Stimulated activated naive B cell treated with anti-CD40 and anti-IgM and Interleukin-4, amounts not matched to agents 10 μg/mL and 1 μg/mL and 100 μg/mL, for 72 hours (primary cell): ENCODE measurements around the gene AHCTF1.

Source experiments
- ATAC-seq, 2 donors: fragments of 150-1000 bp; cut with Tn5 transposase; replicated peaks; 2 replicates each; pipeline ENCODE4 v1.10.0; 2021; ENCODE audit warnings: moderate library complexity in 1 of 2
- DNase-seq: peaks from one replicate; pipeline ENCODE4 v3.0.0; 2021
- H3K27ac Mint-ChIP-seq: one replicate; pipeline ENCODE4 v1.8.0; 2022; ENCODE audit warnings: mild to moderate bottlenecking, mixed read lengths
- H3K27me3 Mint-ChIP-seq, 2 donors: one replicate each; pipeline ENCODE4 v1.8.0; 2022; ENCODE audit warnings: mixed read lengths in 2 of 2
- H3K36me3 Mint-ChIP-seq, 2 donors: one replicate each; pipeline ENCODE4 v1.8.0; 2022; ENCODE audit warnings: mixed read lengths in 2 of 2, mild to moderate bottlenecking in 1 of 2
- H3K4me1 Mint-ChIP-seq, 2 donors: one replicate each; pipeline ENCODE4 v1.8.0; 2022; ENCODE audit warnings: mixed read lengths in 2 of 2, mild to moderate bottlenecking in 1 of 2
- H3K4me3 Mint-ChIP-seq, 2 donors: one replicate each; pipeline ENCODE4 v1.8.0; 2022; ENCODE audit warnings: mild to moderate bottlenecking in 2 of 2, mixed read lengths in 2 of 2, moderate library complexity in 1 of 2
- H3K9me3 Mint-ChIP-seq, 2 donors: one replicate each; pipeline ENCODE4 v1.8.0; 2022; ENCODE audit warnings: mixed read lengths in 2 of 2, mild to moderate bottlenecking in 1 of 2

Gene AHCTF1, protein sequence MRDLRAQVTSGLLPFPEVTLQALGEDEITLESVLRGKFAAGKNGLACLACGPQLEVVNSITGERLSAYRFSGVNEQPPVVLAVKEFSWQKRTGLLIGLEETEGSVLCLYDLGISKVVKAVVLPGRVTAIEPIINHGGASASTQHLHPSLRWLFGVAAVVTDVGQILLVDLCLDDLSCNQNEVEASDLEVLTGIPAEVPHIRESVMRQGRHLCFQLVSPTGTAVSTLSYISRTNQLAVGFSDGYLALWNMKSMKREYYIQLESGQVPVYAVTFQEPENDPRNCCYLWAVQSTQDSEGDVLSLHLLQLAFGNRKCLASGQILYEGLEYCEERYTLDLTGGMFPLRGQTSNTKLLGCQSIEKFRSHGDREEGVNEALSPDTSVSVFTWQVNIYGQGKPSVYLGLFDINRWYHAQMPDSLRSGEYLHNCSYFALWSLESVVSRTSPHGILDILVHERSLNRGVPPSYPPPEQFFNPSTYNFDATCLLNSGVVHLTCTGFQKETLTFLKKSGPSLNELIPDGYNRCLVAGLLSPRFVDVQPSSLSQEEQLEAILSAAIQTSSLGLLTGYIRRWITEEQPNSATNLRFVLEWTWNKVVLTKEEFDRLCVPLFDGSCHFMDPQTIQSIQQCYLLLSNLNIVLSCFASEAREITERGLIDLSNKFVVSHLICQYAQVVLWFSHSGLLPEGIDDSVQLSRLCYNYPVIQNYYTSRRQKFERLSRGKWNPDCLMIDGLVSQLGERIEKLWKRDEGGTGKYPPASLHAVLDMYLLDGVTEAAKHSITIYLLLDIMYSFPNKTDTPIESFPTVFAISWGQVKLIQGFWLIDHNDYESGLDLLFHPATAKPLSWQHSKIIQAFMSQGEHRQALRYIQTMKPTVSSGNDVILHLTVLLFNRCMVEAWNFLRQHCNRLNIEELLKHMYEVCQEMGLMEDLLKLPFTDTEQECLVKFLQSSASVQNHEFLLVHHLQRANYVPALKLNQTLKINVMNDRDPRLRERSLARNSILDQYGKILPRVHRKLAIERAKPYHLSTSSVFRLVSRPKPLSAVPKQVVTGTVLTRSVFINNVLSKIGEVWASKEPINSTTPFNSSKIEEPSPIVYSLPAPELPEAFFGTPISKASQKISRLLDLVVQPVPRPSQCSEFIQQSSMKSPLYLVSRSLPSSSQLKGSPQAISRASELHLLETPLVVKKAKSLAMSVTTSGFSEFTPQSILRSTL (N-terminal part only)

GRCh38 chr1:246931549-246932365, at the start of gene AHCTF1:
TSS of gene AHCTF1 (minus strand) at chr1:246931948. CDS start at chr1:246918370, 13,578 bp downstream.
- Mint-ChIP-seq H3K4me1 (peaks cover 12 to 30% of the 10 kb centered on the region in 2 donors), H3K27ac (peak within 1 kb of the TSS; percentile 98), H3K27me3 (no peaks in the 10 kb centered on the region), H3K9me3 (no peaks in the 10 kb centered on the region), H3K4me3 (peak within 1 kb of the TSS; percentile 95 to 98), H3K36me3 (peaks cover 13 to 16% of the 10 kb centered on the region in 2 donors)
- ATAC-seq = peak; percentile 92
- DNase-seq = peak; percentile 99

GRCh38 chr1:246978785-246979184, 47.0 kb upstream of the AHCTF1 start:
- DNase-seq = no peak
- H3K4me3 Mint-ChIP-seq = no peak overlapping the region
- H3K9me3 Mint-ChIP-seq = peaks cover 23 to 24% of the 10 kb centered on the region in 2 donors
- H3K36me3 Mint-ChIP-seq = peaks cover 24 to 48% of the 10 kb centered on the region in 2 donors
- H3K27me3 Mint-ChIP-seq = no peaks in the 10 kb centered on the region
- no peaks in the 10 kb centered on the region for H3K4me1 Mint-ChIP-seq
- no peak overlapping the region for H3K27ac Mint-ChIP-seq
- no peak for ATAC-seq

DNA sequence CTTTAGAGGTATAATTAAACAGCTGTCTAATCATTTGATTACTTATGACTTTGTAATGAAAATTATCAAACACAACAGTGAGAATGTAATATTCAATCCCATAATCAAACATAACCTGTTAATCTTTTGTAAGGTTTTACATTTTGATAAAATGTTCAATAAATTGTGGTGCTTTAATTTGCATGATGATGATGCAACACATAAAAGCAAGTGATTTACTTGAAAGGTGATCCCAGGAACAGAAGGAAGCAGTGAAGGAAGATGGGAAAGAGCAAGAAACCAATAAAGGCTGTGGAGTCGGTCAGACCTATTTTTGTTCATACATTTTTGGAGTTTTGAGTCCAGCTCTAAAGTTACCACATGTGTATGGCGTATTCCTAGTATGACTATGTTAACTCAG, 46.5 kb upstream of the AHCTF1 start:
- Mint-ChIP-seq H3K36me3 (peaks cover 19 to 43% of the 10 kb centered on the region in 2 donors), H3K4me1 (no peaks in the 10 kb centered on the region), H3K9me3 (peaks cover 22 to 23% of the 10 kb centered on the region in 2 donors), H3K27ac (no peak overlapping the region), H3K4me3 (no peak overlapping the region), H3K27me3 (no peaks in the 10 kb centered on the region)
- DNase-seq (no peak), ATAC-seq (no peak)

- DNase-seq (no peak), ATAC-seq (no peak)
- Mint-ChIP-seq H3K9me3 (peaks cover 22 to 26% of the 10 kb centered on the region in 2 donors), H3K27ac (no peak overlapping the region), H3K4me3 (no peak overlapping the region), H3K27me3 (no peaks in the 10 kb centered on the region), H3K4me1 (no peaks in the 10 kb centered on the region), H3K36me3 (peaks cover 11 to 25% of the 10 kb centered on the region in 2 donors)
Measured at GRCh38 chr1:246971969-246972368, 40.2 kb upstream of the AHCTF1 start.

DNA sequence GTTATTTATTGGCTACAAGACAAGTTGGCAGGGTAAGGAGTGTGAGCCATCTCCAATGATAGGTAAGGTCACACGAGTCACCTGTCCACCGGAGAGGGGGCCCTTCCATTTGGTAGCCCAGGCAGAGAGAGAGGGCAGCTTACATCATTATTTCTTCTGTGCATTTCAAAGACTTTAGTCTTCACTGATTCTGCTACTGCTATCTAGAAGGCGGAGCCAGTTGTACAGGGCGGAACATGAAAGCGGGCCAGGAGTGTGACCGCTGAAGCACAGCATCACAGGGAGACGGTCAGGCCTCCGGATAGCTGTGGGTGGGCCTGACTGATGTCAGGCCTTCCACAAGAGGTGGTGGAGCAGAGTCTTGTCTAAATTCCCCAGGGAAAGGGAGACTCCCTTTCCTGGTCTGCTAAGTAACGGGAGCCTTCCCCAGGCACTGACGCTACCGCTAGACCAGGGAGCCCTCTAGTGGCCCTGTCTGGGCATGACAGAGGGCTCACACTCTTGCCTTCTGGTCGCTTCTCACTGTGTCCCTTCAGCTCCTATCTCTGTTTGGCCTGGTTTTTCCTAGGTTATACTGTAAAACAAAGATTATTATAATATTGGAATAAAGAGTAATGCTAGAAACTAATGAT, 39.5 kb upstream of the AHCTF1 start:
- Mint-ChIP-seq H3K4me1 (no peaks in the 10 kb centered on the region), H3K9me3 (peaks cover 21 to 23% of the 10 kb centered on the region in 2 donors), H3K36me3 (peaks cover 11 to 25% of the 10 kb centered on the region in 2 donors), H3K4me3 (peak overlapping the region; percentile 44 to 70), H3K27ac (no peak overlapping the region), H3K27me3 (no peaks in the 10 kb centered on the region)
- DNase-seq (peak; percentile 26), ATAC-seq (peak in 1 of 2 donors; percentile 34)

DNA sequence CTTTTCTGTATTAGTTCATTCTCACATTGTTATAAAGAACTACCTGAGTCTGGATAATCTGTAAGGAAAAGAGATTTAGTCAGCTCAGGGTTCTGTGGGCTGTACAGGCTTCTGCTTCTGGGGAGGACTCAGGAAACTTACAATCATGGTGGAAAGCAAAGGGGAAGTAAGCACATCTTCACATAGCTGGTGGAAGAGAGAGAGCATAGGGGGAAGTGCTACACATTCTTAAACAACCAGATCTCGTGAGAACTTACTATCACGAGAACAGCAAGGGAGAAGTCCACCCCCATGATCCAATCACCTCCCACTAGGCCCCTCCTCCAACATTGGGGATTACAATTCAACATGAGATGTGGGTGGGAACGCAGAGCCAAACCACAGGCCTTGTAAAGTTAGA, 37.9 kb upstream of the AHCTF1 start:
- no peak for ATAC-seq
- peaks cover 22 to 27% of the 10 kb centered on the region in 2 donors for H3K9me3 Mint-ChIP-seq
- no peak overlapping the region for H3K27ac Mint-ChIP-seq

DNA sequence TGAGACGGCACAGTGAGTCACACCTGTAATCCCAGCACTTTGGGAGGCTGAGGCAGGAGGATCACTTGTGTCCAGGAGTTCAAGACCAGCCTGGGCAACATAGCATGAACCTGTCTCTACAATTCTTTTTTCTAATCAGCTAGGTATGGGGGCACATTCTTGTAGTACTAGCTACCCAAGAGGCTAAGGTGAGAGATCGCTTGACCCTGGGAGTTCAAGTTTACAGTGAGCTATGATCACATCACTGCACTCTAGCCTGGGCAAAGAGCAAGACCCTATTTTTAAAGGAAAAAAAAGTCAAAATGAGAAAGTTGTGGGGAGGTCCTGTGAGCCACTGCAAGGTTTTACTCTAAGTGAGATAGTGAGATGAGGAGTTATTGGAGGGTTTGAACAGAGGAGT, 34.8 kb upstream of the AHCTF1 start:
- Mint-ChIP-seq H3K4me1 (peaks cover 12 to 19% of the 10 kb centered on the region in 2 donors), H3K27ac (no peak overlapping the region), H3K4me3 (no peak overlapping the region), H3K36me3 (peaks cover 21 to 35% of the 10 kb centered on the region in 2 donors), H3K9me3 (peaks cover 24 to 31% of the 10 kb centered on the region in 2 donors), H3K27me3 (no peaks in the 10 kb centered on the region)
- ATAC-seq (no peak), DNase-seq (no peak)

More for the DNA sequence above, 37.9 kb upstream of the AHCTF1 start:
- H3K4me3 Mint-ChIP-seq = no peak overlapping the region
- DNase-seq = no peak
- H3K4me1 Mint-ChIP-seq = no peaks in the 10 kb centered on the region
- no peaks in the 10 kb centered on the region for H3K27me3 Mint-ChIP-seq
- peaks cover 18 to 25% of the 10 kb centered on the region in 2 donors for H3K36me3 Mint-ChIP-seq

DNA sequence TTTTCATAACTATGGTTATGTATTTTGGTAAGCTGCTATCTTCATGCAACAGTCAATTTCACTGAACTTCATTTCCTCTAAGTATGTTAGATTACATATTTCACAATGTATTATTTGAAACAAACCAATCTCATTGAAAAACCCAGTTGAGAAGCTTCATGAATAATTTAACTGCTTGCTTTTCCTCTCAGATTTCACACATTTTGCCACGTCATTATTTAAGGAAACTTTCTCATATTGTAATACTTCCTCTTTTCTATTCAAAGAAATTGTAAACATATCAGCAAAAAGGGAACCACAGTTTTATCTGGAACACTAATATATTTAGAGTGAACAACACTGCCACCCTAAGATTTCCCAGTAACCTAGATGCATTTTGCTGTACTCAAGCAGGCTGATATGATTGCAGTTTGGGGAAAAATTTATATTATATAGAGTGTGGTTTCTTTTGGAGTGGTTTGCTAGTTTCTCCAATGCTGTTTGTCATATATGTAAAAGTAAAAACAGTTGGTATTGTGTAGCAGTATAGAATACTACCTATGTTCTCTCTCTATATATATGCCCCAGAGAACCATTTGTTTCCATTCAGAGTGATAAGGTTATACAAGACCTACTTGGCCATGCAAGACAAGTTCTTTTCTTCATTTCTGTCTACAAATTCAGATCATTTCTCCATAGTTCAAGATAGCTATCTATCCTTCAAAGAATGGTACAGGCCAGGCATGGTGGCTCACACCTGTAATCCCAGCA, 28.4 kb upstream of the AHCTF1 start:
- peaks cover 28 to 41% of the 10 kb centered on the region in 2 donors for H3K4me1 Mint-ChIP-seq
- H3K27me3 Mint-ChIP-seq = no peaks in the 10 kb centered on the region
- peak overlapping the region; percentile 93 for H3K27ac Mint-ChIP-seq
- DNase-seq (no peak), ATAC-seq (peak; percentile 74 to 84)
- peaks cover 7 to 13% of the 10 kb centered on the region in 2 donors for H3K36me3 Mint-ChIP-seq
- H3K9me3 Mint-ChIP-seq = peaks cover 4 to 7% of the 10 kb centered on the region in 2 donors
- peak overlapping the region; percentile 70 to 73 for H3K4me3 Mint-ChIP-seq

DNA sequence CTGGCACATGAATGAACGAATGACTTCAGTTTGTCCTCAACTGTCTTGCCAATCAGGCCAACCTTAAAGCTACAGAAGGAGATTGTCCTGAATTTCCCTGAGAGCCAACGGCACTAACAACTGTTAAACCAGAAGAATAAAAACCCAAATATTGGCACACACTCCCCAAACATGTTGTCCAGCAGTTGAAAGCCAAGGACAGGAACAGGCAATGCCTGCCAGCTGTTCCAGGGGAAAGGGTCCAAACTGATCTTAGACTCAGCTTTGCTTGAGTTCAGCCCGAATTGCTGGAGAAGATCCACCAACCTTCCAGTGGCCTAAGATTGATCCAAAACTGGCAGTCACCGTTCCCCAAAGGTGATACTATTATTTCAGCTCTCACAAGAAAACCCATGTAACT, 22.4 kb upstream of the AHCTF1 start:
- no peaks in the 10 kb centered on the region for H3K9me3 Mint-ChIP-seq
- no peaks in the 10 kb centered on the region for H3K36me3 Mint-ChIP-seq

DNA sequence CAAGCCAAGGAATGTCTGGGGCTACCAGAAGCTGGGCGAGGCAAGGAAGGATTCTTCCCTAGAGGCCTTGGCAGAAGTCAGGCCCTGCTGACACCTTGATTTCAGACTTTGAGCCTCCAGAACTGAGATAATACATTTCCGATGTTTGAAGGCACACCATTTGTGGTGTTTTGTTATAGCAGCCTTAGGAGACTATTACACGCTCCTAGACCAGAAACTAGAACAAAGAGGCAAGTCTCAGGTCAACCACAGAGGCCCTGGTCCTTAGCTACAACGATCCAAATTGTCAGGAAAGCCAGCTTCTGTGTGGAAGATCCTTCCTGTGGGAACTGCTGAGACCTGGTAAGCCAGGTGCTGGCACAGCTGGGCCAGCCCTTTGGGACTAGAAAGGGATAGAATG, 19.7 kb upstream of the AHCTF1 start:
- Mint-ChIP-seq H3K27me3 (no peaks in the 10 kb centered on the region), H3K4me3 (no peak overlapping the region), H3K9me3 (no peaks in the 10 kb centered on the region), H3K27ac (no peak overlapping the region), H3K4me1 (peaks cover 0 to 5% of the 10 kb centered on the region in 2 donors), H3K36me3 (no peaks in the 10 kb centered on the region)
- ATAC-seq (no peak), DNase-seq (no peak)

More for the DNA sequence above, 22.4 kb upstream of the AHCTF1 start:
- ATAC-seq (no peak), DNase-seq (no peak)
- Mint-ChIP-seq H3K27me3 (no peaks in the 10 kb centered on the region), H3K4me1 (peaks cover 0 to 6% of the 10 kb centered on the region in 2 donors), H3K27ac (no peak overlapping the region), H3K4me3 (no peak overlapping the region)

GRCh38 chr1:246949956-246950355, 18.2 kb upstream of the AHCTF1 start:
- peaks cover 0 to 5% of the 10 kb centered on the region in 2 donors for H3K4me1 Mint-ChIP-seq
- DNase-seq (no peak), ATAC-seq (no peak)
- H3K9me3 Mint-ChIP-seq = no peaks in the 10 kb centered on the region
- peaks cover 0 to 2% of the 10 kb centered on the region in 2 donors for H3K36me3 Mint-ChIP-seq
- H3K27ac Mint-ChIP-seq = no peak overlapping the region
- H3K4me3 Mint-ChIP-seq = no peak overlapping the region
- no peaks in the 10 kb centered on the region for H3K27me3 Mint-ChIP-seq

GRCh38 chr1:246947255-246947654, 15.5 kb upstream of the AHCTF1 start:
- DNase-seq = no peak
- Mint-ChIP-seq H3K4me1 (peaks cover 0 to 5% of the 10 kb centered on the region in 2 donors), H3K27ac (no peak overlapping the region), H3K9me3 (no peaks in the 10 kb centered on the region), H3K36me3 (peaks cover 0 to 2% of the 10 kb centered on the region in 2 donors), H3K4me3 (no peak overlapping the region), H3K27me3 (no peaks in the 10 kb centered on the region)
- ATAC-seq = no peak
